ENCODE results near the gene GNAO1.
A peak's percentile ranks its signal among the peaks of the same experiment; 100 is the strongest.

The GNAO1 gene

DNA sequence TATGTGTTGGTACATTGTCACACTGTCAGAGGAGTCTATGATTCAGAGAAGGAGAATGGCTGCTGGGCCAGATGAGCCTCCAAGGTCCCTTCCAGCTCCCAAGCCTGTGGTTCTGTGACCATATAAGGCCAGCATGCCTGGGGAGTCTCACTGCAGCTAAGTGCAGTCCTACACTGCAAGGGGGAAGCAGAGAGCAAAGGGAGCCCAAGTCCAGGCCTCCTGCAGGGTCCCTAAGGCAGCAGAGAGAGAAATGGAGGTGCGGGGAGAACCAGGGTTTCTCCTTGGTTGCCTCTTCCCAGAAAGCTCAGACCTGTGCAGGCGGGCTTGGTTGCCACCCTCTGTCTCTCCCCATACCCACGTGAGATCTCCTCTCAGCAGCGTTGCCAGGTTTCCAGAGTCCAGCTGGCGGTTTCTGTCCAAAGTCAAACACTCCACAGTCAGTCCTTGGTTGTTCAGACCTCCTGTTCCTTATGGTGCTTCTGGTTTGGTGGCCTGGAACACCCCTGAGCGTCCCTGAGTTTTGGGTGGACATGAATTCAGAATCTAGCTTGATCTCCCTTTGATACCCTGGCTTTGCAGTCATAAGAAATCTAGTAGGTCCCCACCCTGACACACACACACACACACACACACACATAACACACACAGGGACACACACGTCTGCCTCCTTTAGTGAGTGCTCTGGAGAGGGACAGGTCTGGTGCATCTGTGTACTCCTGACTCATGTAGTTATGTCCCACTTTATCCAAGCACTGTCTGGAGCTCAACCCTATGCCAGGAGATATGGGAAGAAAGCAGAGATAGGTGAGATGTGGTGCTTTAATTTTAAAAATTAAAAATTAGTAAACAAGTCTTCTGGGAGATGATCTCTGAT, 78.8 kb downstream of the GNAO1 start:
- peaks cover 0 to 9% of the 10 kb centered on the region in 2 donors for H3K9me3 Mint-ChIP-seq
- H3K27ac Mint-ChIP-seq, result no peak overlapping the region
- no peaks in the 10 kb centered on the region for H3K4me1 Mint-ChIP-seq
- ATAC-seq (replicated peaks), result no peak
- no peaks in the 10 kb centered on the region for H3K36me3 Mint-ChIP-seq
- no peak overlapping the region for H3K4me3 Mint-ChIP-seq
- DNase-seq, result no peak
- peaks cover 13 to 24% of the 10 kb centered on the region in 2 donors for H3K27me3 Mint-ChIP-seq

- ATAC-seq (replicated peaks), result no peak
- no peak for DNase-seq
- Mint-ChIP-seq H3K27me3 (peaks cover 16 to 28% of the 10 kb centered on the region in 2 donors), H3K36me3 (no peaks in the 10 kb centered on the region), H3K4me3 (no peak overlapping the region), H3K4me1 (no peaks in the 10 kb centered on the region), H3K27ac (no peak overlapping the region), H3K9me3 (peaks cover 0 to 9% of the 10 kb centered on the region in 2 donors)
Observed at GRCh38 chr16:56270828-56271227, 79.5 kb downstream of the GNAO1 start.

GRCh38 chr16:56272583-56272894, 81.2 kb downstream of the GNAO1 start:
- Mint-ChIP-seq H3K27ac (no peak overlapping the region), H3K27me3 (peaks cover 21 to 31% of the 10 kb centered on the region in 2 donors), H3K4me3 (no peak overlapping the region), H3K9me3 (peaks cover 0 to 9% of the 10 kb centered on the region in 2 donors), H3K36me3 (no peaks in the 10 kb centered on the region), H3K4me1 (no peaks in the 10 kb centered on the region)
- DNase-seq, result no peak
- ATAC-seq (replicated peaks), result no peak

DNA sequence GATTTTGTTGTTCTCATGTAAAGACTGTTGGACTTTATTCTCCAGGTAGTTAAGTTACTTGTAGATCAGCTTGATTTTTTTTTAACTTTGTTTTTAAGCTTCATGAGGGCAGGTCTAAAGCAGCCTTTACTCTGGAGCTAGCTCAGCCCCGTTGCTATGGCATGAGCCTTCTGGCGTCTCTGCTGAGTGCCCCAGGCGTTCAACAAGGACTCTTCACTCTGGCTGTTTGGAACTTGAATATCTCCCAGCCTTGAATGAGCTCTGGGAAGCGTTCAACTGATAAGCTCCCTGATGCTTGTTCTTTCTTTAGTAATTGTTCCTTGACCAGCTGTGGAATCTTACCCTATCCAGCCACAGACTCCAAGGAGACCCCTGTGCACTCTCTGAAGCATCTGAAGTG, 82.3 kb downstream of the GNAO1 start:
- Mint-ChIP-seq H3K4me1 (peaks cover 2% of the 10 kb centered on the region in 2 donors), H3K9me3 (peaks cover 0 to 9% of the 10 kb centered on the region in 2 donors), H3K4me3 (no peak overlapping the region), H3K36me3 (no peaks in the 10 kb centered on the region), H3K27me3 (peaks cover 14 to 26% of the 10 kb centered on the region in 2 donors), H3K27ac (no peak overlapping the region)
- ATAC-seq (replicated peaks), result no peak
- DNase-seq, result no peak

DNA sequence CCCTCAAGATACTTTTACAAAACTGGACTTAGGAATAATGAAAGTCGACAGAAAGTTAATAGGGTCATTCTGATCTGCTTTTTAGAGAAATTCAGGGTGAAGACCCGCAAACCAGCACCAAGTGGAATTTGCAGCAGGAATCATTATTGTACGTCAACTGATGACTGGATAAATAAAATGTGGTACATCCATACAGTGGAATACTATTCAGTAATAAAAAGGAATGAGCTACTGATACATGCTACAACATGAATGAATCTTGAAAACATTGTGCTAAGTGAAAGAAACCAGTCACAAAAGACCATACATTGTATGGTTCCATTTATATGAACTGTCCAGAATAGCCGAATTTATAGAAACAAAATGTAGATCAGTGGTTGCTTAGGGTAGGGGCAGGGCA, 83.1 kb downstream of the GNAO1 start:
- Mint-ChIP-seq H3K4me1 (peaks cover 9 to 10% of the 10 kb centered on the region in 2 donors), H3K36me3 (no peaks in the 10 kb centered on the region), H3K4me3 (no peak overlapping the region), H3K27me3 (peaks cover 14 to 22% of the 10 kb centered on the region in 2 donors), H3K27ac (no peak overlapping the region), H3K9me3 (peaks cover 0 to 9% of the 10 kb centered on the region in 2 donors)
- DNase-seq (no peak), ATAC-seq (replicated peaks) (no peak)

GRCh38 chr16:56275076-56275475, 83.8 kb downstream of the GNAO1 start:
- Mint-ChIP-seq H3K9me3 (peaks cover 0 to 9% of the 10 kb centered on the region in 2 donors), H3K4me1 (peaks cover 12 to 17% of the 10 kb centered on the region in 2 donors), H3K36me3 (no peaks in the 10 kb centered on the region), H3K27ac (no peak overlapping the region), H3K4me3 (no peak overlapping the region), H3K27me3 (peaks cover 14 to 19% of the 10 kb centered on the region in 2 donors)
- ATAC-seq (replicated peaks), result no peak
- DNase-seq, result no peak

DNA sequence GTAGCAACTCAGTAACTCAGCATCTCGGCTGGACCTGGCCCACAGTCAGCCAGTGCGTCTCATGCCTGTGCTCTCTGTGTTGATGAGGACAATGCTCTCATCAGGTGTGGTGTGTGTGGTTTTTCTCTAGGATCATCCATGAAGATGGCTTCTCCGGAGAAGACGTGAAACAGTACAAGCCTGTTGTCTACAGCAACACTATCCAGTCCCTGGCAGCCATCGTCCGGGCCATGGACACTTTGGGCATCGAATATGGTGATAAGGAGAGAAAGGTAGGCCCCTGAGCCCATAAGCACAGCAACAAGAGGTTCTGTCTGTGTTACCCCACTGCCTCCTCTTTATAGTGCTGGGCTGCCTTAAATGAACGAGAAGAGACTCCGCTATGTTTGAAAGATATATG, 84.5 kb downstream of the GNAO1 start:
- H3K9me3 Mint-ChIP-seq, result peaks cover 0 to 9% of the 10 kb centered on the region in 2 donors
- H3K4me3 Mint-ChIP-seq, result no peak overlapping the region
- peaks cover 12 to 23% of the 10 kb centered on the region in 2 donors for H3K4me1 Mint-ChIP-seq
- ATAC-seq (replicated peaks) (no peak), DNase-seq (no peak)
- H3K27me3 Mint-ChIP-seq, result peaks cover 11 to 15% of the 10 kb centered on the region in 2 donors
- no peak overlapping the region for H3K27ac Mint-ChIP-seq
- no peaks in the 10 kb centered on the region for H3K36me3 Mint-ChIP-seq

GRCh38 chr16:56277075-56277474, 85.8 kb downstream of the GNAO1 start:
- no peak overlapping the region for H3K27ac Mint-ChIP-seq
- H3K4me3 Mint-ChIP-seq, result no peak overlapping the region
- peaks cover 0 to 9% of the 10 kb centered on the region in 2 donors for H3K9me3 Mint-ChIP-seq
- peaks cover 8 to 15% of the 10 kb centered on the region in 2 donors for H3K27me3 Mint-ChIP-seq
- DNase-seq (no peak), ATAC-seq (replicated peaks) (no peak)
- no peaks in the 10 kb centered on the region for H3K36me3 Mint-ChIP-seq
- H3K4me1 Mint-ChIP-seq, result peaks cover 19 to 34% of the 10 kb centered on the region in 2 donors

- no peak overlapping the region for H3K4me3 Mint-ChIP-seq
- ATAC-seq (replicated peaks) (no peak), DNase-seq (no peak)
- H3K27me3 Mint-ChIP-seq, result peaks cover 8 to 15% of the 10 kb centered on the region in 2 donors
- H3K27ac Mint-ChIP-seq, result no peak overlapping the region
- peaks cover 0 to 9% of the 10 kb centered on the region in 2 donors for H3K9me3 Mint-ChIP-seq
- H3K4me1 Mint-ChIP-seq, result peaks cover 25 to 47% of the 10 kb centered on the region in 2 donors
- H3K36me3 Mint-ChIP-seq, result no peaks in the 10 kb centered on the region
Observed at GRCh38 chr16:56278196-56278855, 87.0 kb downstream of the GNAO1 start.

DNA sequence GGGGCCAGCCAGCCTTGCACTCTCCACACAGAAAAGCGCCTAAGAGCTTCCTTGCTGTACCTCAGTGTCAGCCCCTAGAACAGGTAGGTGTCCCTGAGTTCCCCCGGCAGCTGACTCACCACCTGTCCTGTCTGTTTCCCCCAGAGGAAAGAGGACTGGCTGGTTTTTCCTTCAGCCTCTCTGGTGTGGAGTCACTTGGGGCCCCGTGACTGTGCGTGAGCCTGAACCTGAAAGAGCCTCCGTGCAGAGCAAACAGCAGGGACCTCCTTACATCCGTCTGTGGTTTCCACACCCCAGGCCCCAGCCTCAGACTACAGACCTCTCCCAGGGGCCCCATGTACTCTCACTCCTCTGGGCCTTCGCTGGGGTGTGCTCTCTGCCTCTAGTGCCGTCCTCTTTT, 87.8 kb downstream of the GNAO1 start:
- H3K36me3 Mint-ChIP-seq, result no peaks in the 10 kb centered on the region
- no peak overlapping the region for H3K27ac Mint-ChIP-seq
- peak; percentile 18 for DNase-seq
- peaks cover 8 to 11% of the 10 kb centered on the region in 2 donors for H3K27me3 Mint-ChIP-seq
- peaks cover 29 to 55% of the 10 kb centered on the region in 2 donors for H3K4me1 Mint-ChIP-seq
- peaks cover 0 to 6% of the 10 kb centered on the region in 2 donors for H3K9me3 Mint-ChIP-seq
- ATAC-seq (replicated peaks), result peak; percentile 72 to 77
- no peak overlapping the region for H3K4me3 Mint-ChIP-seq

GRCh38 chr16:56279914-56280313, 88.6 kb downstream of the GNAO1 start:
- DNase-seq (no peak), ATAC-seq (replicated peaks) (no peak)
- Mint-ChIP-seq H3K27me3 (peaks cover 8 to 10% of the 10 kb centered on the region in 2 donors), H3K9me3 (no peaks in the 10 kb centered on the region), H3K4me3 (no peak overlapping the region), H3K27ac (no peak overlapping the region), H3K4me1 (peaks cover 29 to 56% of the 10 kb centered on the region in 2 donors), H3K36me3 (no peaks in the 10 kb centered on the region)

DNA sequence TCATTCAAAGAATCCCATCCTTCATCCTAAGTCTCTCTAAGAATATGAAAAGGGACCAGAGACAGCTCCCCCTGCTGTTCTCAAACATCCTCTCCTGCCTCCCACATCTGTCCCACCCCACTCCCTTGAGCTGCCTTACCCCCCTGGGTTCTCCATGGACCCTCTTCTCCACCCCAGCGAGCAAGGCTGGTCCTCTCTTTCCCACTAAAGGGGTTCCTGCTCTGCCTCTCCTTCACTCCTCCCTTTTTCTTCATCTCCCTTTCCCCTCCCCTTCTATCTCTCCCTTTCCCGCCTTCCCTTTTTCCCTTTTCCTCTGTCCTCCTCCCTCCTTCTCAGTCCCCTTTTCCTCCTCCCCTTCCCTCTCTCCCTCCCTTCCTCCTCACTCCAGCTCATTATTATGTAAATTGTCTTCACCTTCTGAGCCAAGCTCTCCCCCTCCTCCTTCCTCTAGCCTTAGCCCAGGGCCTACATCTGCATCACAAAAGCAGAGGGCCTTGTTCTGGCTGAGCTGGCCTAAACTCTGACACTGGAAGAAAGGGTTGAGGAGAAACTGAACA, 90.0 kb downstream of the GNAO1 start:
- no peaks in the 10 kb centered on the region for H3K9me3 Mint-ChIP-seq
- H3K27ac Mint-ChIP-seq, result peak overlapping the region; percentile 53
- no peak for ATAC-seq (replicated peaks)
- H3K36me3 Mint-ChIP-seq, result no peaks in the 10 kb centered on the region
- no peak overlapping the region for H3K4me3 Mint-ChIP-seq
- peaks cover 0 to 3% of the 10 kb centered on the region in 2 donors for H3K27me3 Mint-ChIP-seq
- DNase-seq, result no peak
- H3K4me1 Mint-ChIP-seq, result peaks cover 29 to 56% of the 10 kb centered on the region in 2 donors

DNA sequence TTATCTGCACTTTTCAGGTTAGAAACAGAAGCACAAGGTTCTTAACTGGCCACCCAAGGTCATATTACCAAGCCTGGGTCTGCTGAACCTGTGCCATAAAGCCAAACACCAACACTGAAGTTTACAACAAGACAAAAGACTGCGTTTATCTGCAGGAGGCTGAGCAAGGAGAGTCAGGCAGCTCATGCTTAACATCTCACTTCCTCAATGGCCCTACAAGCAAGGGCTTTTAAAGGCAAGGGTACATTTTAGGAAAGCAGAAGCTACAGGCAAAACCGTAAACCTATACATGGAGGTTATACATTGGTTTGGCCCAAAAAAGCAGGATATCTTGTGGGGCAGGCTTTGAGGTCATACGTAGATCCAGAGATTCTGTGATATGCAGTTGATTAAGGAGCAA, 91.2 kb downstream of the GNAO1 start:
- Mint-ChIP-seq H3K9me3 (no peaks in the 10 kb centered on the region), H3K36me3 (no peaks in the 10 kb centered on the region), H3K4me3 (no peak overlapping the region), H3K27me3 (peaks cover 0 to 3% of the 10 kb centered on the region in 2 donors), H3K4me1 (peaks cover 29 to 56% of the 10 kb centered on the region in 2 donors), H3K27ac (no peak overlapping the region)
- DNase-seq (peak; percentile 15), ATAC-seq (replicated peaks) (peak; percentile 89 to 90)

GRCh38 chr16:56284521-56284920, 93.2 kb downstream of the GNAO1 start:
- DNase-seq (no peak), ATAC-seq (replicated peaks) (no peak)
- Mint-ChIP-seq H3K9me3 (no peaks in the 10 kb centered on the region), H3K27me3 (no peaks in the 10 kb centered on the region), H3K36me3 (no peaks in the 10 kb centered on the region), H3K4me3 (no peak overlapping the region), H3K4me1 (peaks cover 18 to 45% of the 10 kb centered on the region in 2 donors), H3K27ac (no peak overlapping the region)
